Dendritic cell treated with granulocyte-macrophage colony-stimulating factor and Interleukin-4, amounts not matched to agents 40 ng/mL and 50 ng/mL, for 4 days (primary cell): ENCODE results near the gene TUBB.
A peak's percentile ranks its signal among the peaks of the same experiment; 100 is the strongest.

ENCODE experiments used
- H3K27ac Mint-ChIP-seq: one replicate; pipeline ENCODE4 v1.8.0; 2022; ENCODE audit warnings: mild to moderate bottlenecking, mixed read lengths
- H3K27me3 Mint-ChIP-seq: one replicate; pipeline ENCODE4 v1.8.0; 2022; ENCODE audit warnings: mild to moderate bottlenecking, mixed read lengths
- H3K36me3 Mint-ChIP-seq: one replicate; pipeline ENCODE4 v1.8.0; 2022; ENCODE audit warnings: low read depth, mixed read lengths
- H3K4me1 Mint-ChIP-seq: one replicate; pipeline ENCODE4 v1.8.0; 2022; ENCODE audit warnings: low read depth, mixed read lengths
- H3K4me3 Mint-ChIP-seq: one replicate; pipeline ENCODE4 v1.8.0; 2022; ENCODE audit warnings: mild to moderate bottlenecking, moderate library complexity, mixed read lengths
- H3K9me3 Mint-ChIP-seq: one replicate; pipeline ENCODE4 v1.8.0; 2022; ENCODE audit warnings: mixed read lengths
- intact Hi-C: fragments of 100-400 bp; cut with micrococcal nuclease; formaldehyde crosslinking; loops from one replicate; pipeline ENCODE4 v1.15.0; 2022

Gene TUBB

DNA sequence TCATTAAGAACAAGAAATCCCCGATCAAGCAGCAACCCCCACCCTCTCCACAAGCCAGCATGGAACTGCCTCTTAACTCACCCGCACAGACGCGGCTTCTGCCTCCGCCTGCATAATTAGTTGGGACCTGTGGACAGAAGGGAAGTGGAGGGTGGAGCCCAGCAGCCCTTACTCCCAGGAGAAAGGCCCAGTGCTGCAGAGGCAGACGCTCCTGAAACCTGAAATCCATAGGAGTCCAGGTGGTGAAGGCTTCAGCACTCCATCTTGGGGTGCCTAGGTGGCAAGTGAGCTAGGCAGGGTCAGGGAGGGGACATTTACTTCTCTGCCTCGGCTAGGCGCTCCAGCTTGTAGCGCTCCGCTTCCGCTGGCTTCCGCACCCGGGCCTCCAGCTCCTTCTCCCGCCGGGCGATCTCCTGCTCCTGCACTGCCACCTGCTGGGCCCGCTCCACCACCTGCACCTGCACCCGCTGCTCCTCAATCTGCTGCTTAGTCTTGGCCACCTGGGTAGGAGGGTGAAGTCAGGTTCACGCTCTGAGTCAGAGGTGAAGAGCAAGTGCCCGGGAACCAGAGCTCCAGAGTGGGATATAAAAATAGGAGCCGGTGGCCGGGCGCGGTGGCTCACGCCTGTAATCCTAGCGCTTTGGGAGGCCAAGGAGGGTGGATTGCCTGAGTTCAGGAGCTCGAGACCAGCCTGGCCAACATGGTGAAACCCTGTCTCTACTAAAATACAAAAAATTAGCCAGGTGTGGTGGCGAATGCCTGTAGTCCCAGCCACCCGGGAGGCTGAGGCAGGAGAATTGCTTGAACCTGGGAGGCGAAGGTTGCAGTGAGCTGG is 10.7 kb downstream of the TUBB start:
- H3K4me3 Mint-ChIP-seq = peak overlapping the region; percentile 67

DNA sequence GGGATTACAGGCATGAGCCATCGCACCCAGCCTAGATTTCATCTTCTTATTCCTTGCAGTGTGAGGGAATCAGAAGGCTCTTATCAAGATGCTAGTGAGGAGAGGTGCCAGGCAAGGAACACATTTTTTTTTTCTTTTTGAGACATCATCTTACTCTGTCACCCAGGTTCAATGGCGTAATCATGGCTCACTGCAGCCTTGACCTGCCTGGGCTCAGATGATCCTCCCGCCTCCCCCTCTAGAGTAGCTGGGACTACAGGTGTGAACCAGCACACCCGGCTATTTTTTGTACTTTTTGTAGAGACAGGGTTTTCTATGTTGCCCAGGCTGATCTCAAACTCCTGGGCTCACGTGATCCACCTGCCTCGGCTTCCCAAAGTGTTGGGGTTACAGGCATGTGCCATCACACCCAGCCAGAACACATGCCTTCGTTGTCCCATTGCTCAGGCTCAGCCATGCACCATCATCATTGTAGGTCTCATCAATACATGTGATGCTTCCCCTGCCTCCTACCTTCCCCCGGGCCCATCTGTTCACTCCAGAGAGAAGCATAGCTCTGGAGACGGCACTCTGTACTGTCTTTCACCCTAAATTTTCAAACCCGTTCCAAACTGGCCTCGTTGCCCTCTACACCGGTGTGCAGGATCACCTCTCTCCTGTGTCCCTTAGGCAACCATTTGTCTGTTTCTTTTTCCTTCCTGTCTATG is 12.2 kb downstream of the TUBB start:
- Mint-ChIP-seq H3K4me1 (peaks cover 46% of the 10 kb centered on the region), H3K27me3 (no peaks in the 10 kb centered on the region), H3K9me3 (no peaks in the 10 kb centered on the region), H3K27ac (no peak overlapping the region), H3K36me3 (peaks cover 90% of the 10 kb centered on the region), H3K4me3 (no peak overlapping the region)
- intact Hi-C loops = loop anchor here (10.0 kb wide), 1 partner anchor 352 kb away; no protein-coding TSS in a partner anchor

More for the DNA sequence above, 10.7 kb downstream of the TUBB start:
- Mint-ChIP-seq H3K27me3 (no peaks in the 10 kb centered on the region), H3K9me3 (no peaks in the 10 kb centered on the region), H3K27ac (peak overlapping the region; percentile 51), H3K36me3 (peaks cover 88% of the 10 kb centered on the region), H3K4me1 (peaks cover 31% of the 10 kb centered on the region)
- intact Hi-C loops = loop anchor here (2.0 to 10.0 kb wide), 2 partner anchors 52 to 354 kb away; no protein-coding TSS in a partner anchor

DNA sequence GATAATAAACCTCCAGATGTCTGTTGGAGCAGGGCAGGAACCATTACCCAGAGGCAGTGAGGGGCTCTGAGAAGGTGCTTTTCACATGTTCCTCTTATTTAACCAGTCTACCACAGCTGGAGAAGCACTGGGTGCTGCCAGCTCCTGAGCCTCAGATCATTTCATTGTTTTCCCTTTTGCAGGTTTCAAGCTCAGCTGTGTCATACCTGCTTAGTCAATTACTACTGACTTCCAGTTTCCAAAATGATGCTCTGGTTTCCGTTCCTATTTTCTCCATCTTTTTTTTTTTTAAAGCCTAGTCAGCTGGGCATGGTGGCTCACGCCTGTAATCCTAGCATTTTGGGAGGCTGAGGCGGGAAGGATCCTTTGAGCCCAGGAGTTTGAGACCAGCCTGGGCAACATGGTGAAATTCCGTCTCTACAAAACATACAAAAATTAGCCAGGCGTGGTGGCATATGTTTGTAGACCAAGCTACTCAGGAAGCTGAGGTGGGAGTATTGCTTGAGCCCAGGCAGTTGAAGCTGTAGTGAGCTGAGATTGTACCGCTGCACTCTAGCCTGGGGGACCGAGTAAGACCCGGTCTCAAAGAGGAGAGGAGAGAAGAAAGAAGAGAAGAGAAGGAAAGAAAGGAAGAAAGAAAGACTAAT is 15.6 kb downstream of the TUBB start:
- peak overlapping the region; percentile 85 for H3K27ac Mint-ChIP-seq
- H3K27me3 Mint-ChIP-seq = no peaks in the 10 kb centered on the region
- H3K4me1 Mint-ChIP-seq = peaks cover 58% of the 10 kb centered on the region
- H3K9me3 Mint-ChIP-seq = no peaks in the 10 kb centered on the region
- peaks cover 88% of the 10 kb centered on the region for H3K36me3 Mint-ChIP-seq
- no peak overlapping the region for H3K4me3 Mint-ChIP-seq
- intact Hi-C loops = loop anchor here (10.0 kb wide), 1 partner anchor 349 kb away; no protein-coding TSS in a partner anchor

DNA sequence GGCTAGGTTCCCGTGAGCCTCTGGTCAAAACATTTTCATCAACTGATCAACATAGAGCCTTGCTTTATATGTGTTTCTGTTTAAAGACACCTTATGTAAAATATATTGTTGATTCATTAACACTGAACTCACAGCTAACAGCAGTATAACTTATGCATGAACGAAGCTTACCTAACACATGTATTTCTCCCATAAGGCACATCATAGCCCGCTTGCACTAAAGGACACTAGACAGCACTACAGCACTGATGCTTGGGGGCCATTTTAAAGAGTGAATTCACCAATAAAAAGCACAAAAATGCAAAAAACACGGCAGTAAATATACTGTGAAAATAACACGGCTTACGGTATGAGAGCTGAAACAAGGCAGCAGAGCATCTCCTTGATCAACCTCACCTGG is 18.4 kb downstream of the TUBB start:
- no peaks in the 10 kb centered on the region for H3K27me3 Mint-ChIP-seq
- H3K9me3 Mint-ChIP-seq = no peaks in the 10 kb centered on the region
- peaks cover 90% of the 10 kb centered on the region for H3K36me3 Mint-ChIP-seq
- H3K4me3 Mint-ChIP-seq = no peak overlapping the region
- peaks cover 70% of the 10 kb centered on the region for H3K4me1 Mint-ChIP-seq
- no peak overlapping the region for H3K27ac Mint-ChIP-seq
- intact Hi-C loops = loop anchor here (10.0 kb wide), 1 partner anchor 346 kb away; no protein-coding TSS in a partner anchor

DNA sequence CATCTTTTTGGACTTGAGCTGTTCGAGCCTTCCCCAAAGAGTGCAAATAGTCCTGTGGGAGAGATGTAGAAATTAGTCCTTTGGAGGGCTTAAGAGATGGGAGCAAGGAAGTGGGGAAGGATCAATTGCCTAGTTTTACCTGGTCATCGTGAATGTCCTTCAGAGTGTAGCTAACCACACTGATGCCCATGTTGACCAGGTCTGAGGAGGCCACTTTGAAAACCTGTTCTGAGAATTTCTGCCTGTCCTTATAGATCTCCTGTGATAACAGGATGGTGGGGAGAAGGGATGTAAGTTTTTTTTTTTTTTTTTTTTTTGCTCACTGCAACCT is 20.4 kb downstream of the TUBB start:
- Mint-ChIP-seq H3K36me3 (peaks cover 84% of the 10 kb centered on the region), H3K4me3 (peak overlapping the region; percentile 98), H3K27me3 (no peaks in the 10 kb centered on the region), H3K27ac (peak overlapping the region; percentile 99), H3K4me1 (peaks cover 75% of the 10 kb centered on the region), H3K9me3 (no peaks in the 10 kb centered on the region)
- intact Hi-C loops = loop anchor here (5.0 kb wide), 2 partner anchors 72 to 123 kb away; partner anchors contain the start of genes MRPS18B and PPP1R10

DNA sequence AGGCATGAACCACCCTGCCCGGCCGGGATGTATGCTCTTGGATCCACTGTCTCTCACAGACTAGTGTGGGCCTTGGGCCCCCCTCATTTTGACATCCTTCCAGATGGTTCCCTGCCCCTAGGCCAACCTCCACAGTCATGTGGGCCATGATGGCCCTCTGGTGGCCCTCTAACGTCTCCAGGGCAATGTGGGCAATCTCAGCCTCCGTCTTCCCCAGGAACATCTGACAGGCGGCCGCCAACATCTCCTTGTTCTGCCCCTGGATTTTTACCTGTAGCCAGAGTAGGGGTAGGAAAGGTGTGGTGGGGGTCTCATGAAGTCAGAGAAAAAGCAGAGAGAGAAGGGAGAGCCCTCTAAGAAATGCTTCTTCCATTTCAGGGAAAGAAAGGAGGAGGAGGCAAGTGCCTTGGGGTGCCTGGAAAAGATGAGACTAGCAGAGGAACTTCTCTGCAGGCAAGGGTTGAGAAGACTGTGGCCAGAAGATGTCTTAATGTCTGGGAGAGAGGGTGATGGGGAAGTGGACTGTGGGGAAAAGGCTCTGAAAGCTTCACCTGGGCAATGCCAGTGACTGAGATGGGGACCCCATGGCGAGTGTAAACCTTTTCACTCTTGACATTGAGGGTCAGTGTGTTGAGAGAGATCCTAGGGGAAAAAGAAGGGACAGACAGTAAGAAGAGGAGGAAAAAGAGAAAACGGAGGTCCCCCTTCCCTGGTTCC is 21.1 kb downstream of the TUBB start:
- H3K36me3 Mint-ChIP-seq = peaks cover 77% of the 10 kb centered on the region
- H3K4me1 Mint-ChIP-seq = peaks cover 68% of the 10 kb centered on the region
- intact Hi-C loops = loop anchor here (5.0 kb wide), 2 partner anchors 71 to 124 kb away; partner anchors contain the start of genes MRPS18B and PPP1R10
- no peaks in the 10 kb centered on the region for H3K27me3 Mint-ChIP-seq
- H3K9me3 Mint-ChIP-seq = no peaks in the 10 kb centered on the region
- H3K27ac Mint-ChIP-seq = peak overlapping the region; percentile 99
- peak overlapping the region; percentile 98 for H3K4me3 Mint-ChIP-seq

DNA sequence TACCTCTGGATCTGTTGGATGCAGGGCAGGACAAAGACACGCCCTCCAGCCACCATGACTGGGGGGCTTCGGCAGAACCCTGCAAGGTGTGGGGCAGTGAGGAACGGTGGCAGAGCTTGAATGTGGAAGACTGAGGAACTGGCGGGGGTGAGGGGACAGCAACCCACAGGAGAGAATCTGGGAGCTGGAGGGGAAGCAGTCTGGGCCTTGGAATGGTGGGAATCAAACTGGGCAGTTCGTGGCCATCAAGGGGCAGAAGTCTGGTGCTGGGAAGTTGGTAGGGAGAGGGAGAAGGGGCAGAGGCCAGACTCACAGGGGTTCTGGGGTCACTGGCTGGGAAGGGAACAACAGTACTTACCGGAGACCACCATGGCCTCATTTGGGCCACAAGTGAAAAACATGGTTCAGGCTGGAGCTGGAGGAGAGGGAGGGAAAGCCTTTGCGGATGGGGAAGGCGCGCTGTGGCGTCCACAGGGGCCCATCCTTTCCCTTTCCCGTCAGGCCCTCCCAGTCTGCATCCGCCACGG is 21.7 kb downstream of the TUBB start:
- H3K27ac Mint-ChIP-seq = peak overlapping the region; percentile 99
- peaks cover 67% of the 10 kb centered on the region for H3K4me1 Mint-ChIP-seq
- no peaks in the 10 kb centered on the region for H3K27me3 Mint-ChIP-seq
- peaks cover 70% of the 10 kb centered on the region for H3K36me3 Mint-ChIP-seq
- H3K4me3 Mint-ChIP-seq = peak overlapping the region; percentile 98
- no peaks in the 10 kb centered on the region for H3K9me3 Mint-ChIP-seq
- intact Hi-C loops = loop anchor here (2.0 to 5.0 kb wide), 4 partner anchors 19 to 125 kb away; partner anchors contain the start of genes MRPS18B and PPP1R10

DNA sequence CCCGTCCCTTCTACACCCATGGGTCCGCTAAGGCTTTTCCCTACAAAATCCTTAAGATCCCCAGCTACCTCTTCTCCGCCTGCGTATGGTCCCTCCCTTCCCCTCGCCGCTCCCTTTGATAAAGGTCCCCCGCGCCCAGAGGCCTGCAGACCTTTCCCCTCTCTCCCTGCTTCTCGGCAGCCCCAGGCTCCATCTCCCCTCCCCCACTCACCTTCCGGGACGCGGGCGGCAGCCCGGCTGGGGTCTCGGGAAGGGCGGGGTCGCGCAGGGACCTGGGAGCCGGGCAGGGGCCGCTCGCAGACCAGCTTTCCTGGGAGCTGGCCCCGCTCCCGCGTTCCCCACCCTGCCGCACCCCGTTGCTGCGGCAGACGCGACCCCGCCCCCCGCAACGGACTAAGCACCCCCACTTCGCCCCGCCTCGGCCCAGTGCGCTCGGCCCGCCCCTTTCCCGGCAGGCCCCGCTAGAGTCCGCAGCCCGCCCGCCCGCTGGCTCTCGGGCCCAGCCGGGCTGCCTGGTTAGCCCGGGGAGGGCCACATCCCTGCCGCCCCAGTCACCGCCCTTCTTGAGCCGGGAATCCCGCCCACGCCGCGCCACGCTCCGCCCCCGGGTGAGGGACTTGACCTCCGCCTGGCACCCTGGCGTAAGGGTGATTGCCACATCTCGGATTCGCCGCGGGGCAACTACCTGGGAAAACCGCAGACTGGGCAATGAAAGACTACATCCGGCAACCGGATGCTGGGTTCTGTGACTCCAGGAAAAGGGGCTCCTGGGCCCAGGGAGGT is 22.4 kb downstream of the TUBB start, which contains the start of gene FLOT1:
TSS of gene FLOT1 (minus strand) at position 372 of the 783 bp plus-strand sequence. CDS start 498 bp downstream, outside the sequence.
- peak within 1 kb of the TSS; percentile 99 for H3K27ac Mint-ChIP-seq
- H3K27me3 Mint-ChIP-seq = peaks cover 4% of the 10 kb centered on the region
- peaks cover 67% of the 10 kb centered on the region for H3K4me1 Mint-ChIP-seq
- peak within 1 kb of the TSS; percentile 98 for H3K4me3 Mint-ChIP-seq
- intact Hi-C loops = loop anchor here (2.0 to 5.0 kb wide), 4 partner anchors 20 to 125 kb away; partner anchors contain the start of genes MRPS18B and PPP1R10
- H3K36me3 Mint-ChIP-seq = peaks cover 64% of the 10 kb centered on the region
- H3K9me3 Mint-ChIP-seq = no peaks in the 10 kb centered on the region

DNA sequence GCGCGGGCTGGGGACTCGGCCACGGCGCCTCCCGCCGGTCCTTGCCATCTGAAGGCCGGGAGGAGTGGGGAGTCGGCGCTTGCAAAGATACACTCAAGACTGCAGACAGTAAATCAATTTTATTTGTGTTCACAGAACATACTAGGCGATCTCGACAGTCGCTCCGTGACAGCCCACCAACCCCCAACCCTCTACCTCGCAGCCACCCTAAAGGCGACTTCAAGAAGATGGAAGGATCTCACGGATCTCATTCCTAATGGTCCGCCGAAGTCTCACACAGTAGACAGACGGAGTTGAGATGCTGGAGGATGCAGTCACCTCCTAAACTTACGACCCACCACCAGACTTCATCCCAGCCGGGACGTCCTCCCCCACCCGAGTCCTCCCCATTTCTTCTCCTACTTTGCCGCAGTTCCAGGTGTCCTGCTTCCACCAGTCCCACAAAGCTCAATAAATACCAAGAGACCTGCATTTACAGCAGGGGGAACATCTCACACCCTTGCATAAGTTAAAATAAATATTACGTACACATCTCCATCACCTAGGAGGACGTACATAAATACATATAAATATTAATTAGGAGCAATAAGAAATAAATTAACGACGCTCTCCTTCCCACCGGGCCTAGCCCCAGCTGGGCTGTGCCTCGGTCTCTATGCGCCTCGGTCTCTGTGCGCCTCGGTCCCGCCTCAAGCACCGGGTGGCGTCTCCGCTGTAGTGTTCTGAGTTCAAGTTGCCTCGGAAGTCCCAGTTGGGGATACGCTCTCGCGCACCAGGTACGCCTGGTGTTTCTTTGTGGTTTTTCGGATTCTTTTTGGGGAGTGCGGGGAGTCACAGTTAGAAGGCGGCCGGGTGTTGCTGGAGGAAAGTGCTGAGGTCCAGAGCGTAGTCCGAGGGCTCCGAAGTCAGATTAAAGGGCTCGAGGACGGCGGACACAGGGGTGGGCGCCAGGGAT is 23.2 kb downstream of the TUBB start:
- H3K9me3 Mint-ChIP-seq = no peaks in the 10 kb centered on the region
- peaks cover 4% of the 10 kb centered on the region for H3K27me3 Mint-ChIP-seq
- peak overlapping the region; percentile 98 for H3K4me3 Mint-ChIP-seq
- peaks cover 60% of the 10 kb centered on the region for H3K36me3 Mint-ChIP-seq
- intact Hi-C loops = loop anchor here (1.0 to 5.0 kb wide), 5 partner anchors 9 to 126 kb away; partner anchors contain the start of genes MRPS18B and PPP1R10
- peak overlapping the region; percentile 99 for H3K27ac Mint-ChIP-seq
- peaks cover 71% of the 10 kb centered on the region for H3K4me1 Mint-ChIP-seq

DNA sequence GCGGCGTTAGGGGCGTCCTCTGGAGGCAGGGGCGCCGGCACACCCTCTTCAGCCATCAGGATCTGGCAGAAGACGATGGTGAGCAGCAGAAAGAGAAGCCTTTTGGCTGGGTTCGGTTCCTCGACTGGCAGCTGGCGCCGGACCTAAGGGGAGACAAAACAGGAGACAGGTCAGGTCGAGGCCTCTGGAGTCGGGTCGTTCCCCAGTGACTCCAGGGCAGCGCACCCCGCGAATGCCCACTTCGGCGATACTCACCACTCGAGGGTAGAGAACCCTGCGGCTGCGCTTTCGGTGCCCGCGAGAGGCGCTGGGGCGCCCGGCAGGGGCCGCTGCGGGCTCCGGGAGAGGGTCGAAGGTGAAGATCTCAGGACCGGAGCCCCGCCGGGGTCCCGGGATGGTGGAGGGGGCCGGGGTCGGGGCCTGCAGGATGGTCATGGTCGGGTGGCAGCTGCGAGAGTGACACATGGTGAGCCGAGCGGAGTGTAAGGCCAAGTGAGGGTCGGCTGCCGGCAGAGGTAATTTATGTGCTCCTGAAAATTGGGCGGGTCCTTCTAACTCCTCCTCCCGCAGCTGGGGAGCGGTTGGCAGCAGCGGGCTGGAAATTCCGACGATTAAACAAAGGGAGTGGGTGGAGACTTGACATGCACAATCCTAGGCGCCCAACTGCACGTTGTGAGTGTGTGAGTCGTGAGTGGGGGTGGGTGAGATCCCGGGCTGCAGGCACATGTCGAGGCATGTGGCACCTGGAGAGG is 24.1 kb downstream of the TUBB start, which contains the start of gene IER3:
TSS of gene IER3 (minus strand) at position 494 of the 752 bp plus-strand sequence. CDS start at position 465, 29 bp downstream.
- Mint-ChIP-seq H3K27ac (peak within 1 kb of the TSS; percentile 99), H3K36me3 (peaks cover 52% of the 10 kb centered on the region), H3K4me1 (peaks cover 71% of the 10 kb centered on the region), H3K27me3 (peaks cover 4% of the 10 kb centered on the region), H3K4me3 (peak within 1 kb of the TSS; percentile 98), H3K9me3 (no peaks in the 10 kb centered on the region)
- intact Hi-C loops = loop anchor here (1.0 to 5.0 kb wide), 3 partner anchors 8 to 127 kb away; partner anchors contain the start of genes MRPS18B and PPP1R10

DNA sequence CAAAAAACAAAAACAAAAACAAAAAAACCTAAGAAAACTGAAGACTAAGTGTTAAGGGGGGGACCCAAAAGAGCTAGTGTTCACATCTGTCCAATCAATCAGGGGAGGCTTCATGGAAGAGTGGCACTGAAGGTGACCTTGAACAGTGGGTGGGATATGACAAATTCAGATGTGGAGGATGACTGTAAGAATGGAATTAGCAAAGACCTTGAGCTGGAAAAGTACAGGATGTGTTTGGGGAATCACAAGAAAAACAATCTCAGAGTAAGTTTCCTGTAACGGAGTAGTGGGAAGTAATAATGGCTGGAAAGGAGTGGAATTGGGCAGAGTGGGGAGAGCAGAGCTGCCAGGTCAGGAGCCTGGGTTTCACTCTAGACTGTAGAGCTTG is 27.1 kb downstream of the TUBB start:
- intact Hi-C loops = no loop called here
- Mint-ChIP-seq H3K4me1 (peaks cover 64% of the 10 kb centered on the region), H3K27me3 (peaks cover 4% of the 10 kb centered on the region), H3K27ac (peak overlapping the region; percentile 38), H3K4me3 (no peak overlapping the region), H3K9me3 (no peaks in the 10 kb centered on the region), H3K36me3 (peaks cover 21% of the 10 kb centered on the region)
